Naive thymus-derived CD8-positive, alpha-beta T cell (primary cell): ENCODE data around the gene ACSL3. TPM values are rescaled to one million over a fixed set of nuclear protein-coding genes. Genes with fewer than 3 reads are reported as not detected.

Experiments used
- ATAC-seq, 2 donors: fragments of 150-1000 bp; cut with Tn5 transposase in 1 of 2; sonication (Bioruptor Pico), chemical (Tn5 transposase) in 1 of 2; 1 replicate in 1 of 2; 2 replicates in 1 of 2; pipeline ENCODE4 v1.10.0; 2021; ENCODE audit warnings: mild to moderate bottlenecking in 2 of 2, moderate library complexity in 2 of 2
- POLR2A ChIA-PET: fragments of 350-600 bp; sonication (Branson Sonifier 250); formaldehyde crosslinking; loops from one replicate; lab custom pipeline; 2021; ENCODE audit warnings: antibody characterized with exemption; lab: Charles Lee
- DNase-seq, 10 donors: peaks; one replicate each; pipeline versions ENCODE4 v3.0.0 to v3.0.0-alpha.2; 2020 to 2022
- H3K27ac Mint-ChIP-seq, 10 donors: one replicate each; pipeline ENCODE4 v1.8.0; 2020 to 2022; ENCODE audit warnings: mild to moderate bottlenecking in 10 of 10, mixed read lengths in 10 of 10, moderate library complexity in 4 of 10, inconsistent platforms in 1 of 10
- H3K27me3 Mint-ChIP-seq, 5 donors: one replicate each; pipeline ENCODE4 v1.8.0; 2021 to 2022; ENCODE audit warnings: mixed read lengths in 5 of 5
- H3K36me3 Mint-ChIP-seq, 3 donors: one replicate each; pipeline ENCODE4 v1.8.0; 2020 to 2022; ENCODE audit warnings: mixed read lengths in 3 of 3, mild to moderate bottlenecking in 2 of 3, inconsistent platforms in 1 of 3
- H3K4me1 Mint-ChIP-seq, 4 donors: one replicate each; pipeline ENCODE4 v1.8.0; 2021 to 2022; ENCODE audit warnings: mixed read lengths in 4 of 4
- H3K4me3 Mint-ChIP-seq, 10 donors: one replicate each; pipeline ENCODE4 v1.8.0; 2020 to 2022; ENCODE audit warnings: mild to moderate bottlenecking in 10 of 10, mixed read lengths in 10 of 10, moderate library complexity in 6 of 10, inconsistent platforms in 1 of 10
- H3K9me3 Mint-ChIP-seq, 9 donors: one replicate each; pipeline ENCODE4 v1.8.0; 2020 to 2022; ENCODE audit warnings: mixed read lengths in 9 of 9, mild to moderate bottlenecking in 3 of 9, inconsistent platforms in 1 of 9, moderate library complexity in 1 of 9
- polyA plus RNA-seq, 3 donors: library from polyadenylated mRNA; unstranded; fragments of 300-500 nt; fragmentation: Illumina TruSeq; gene quantifications; one replicate each; pipeline ENCODE4 v1.2.3, GENCODE V29; 2021
- total RNA-seq, 8 experiments: library from RNA in 2 of 8; stranded (reverse) in 2 of 8; gene quantifications; one replicate each; pipeline ENCODE4 v1.2.3 and lab custom pipeline; 2021 to 2026

Gene ACSL3
- total and polyA plus RNA-seq, 5 experiments from 2014 or later: 27.8 to 43.1 (median 32.5) TPM

DNA sequence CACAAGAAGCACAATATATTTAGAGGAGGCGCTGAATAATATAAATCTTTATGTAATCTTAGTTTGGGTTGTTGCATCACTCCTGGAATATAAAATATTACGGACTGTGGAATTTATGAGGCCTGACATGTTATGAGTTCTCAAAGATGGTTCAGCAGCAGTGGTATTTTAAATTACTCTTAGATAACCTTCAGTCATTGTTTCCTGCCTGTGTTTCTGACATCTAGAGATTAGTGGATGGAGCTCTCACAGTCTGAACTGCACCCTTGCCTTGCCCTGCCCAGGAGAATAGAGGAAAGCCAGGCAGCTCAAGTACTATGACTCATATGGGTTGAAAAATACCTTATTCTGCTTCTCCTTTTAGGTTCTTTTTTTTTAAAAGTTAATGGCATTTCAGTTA is 70.0 kb downstream of the ACSL3 start:
- POLR2A ChIA-PET: no interaction called here
- no peak for ATAC-seq
- Mint-ChIP-seq H3K36me3 (peaks cover 22 to 77% (median 48%) of the 10 kb centered on the region in 3 donors), H3K27ac (peak overlapping the region in 1 of 10 donors; percentile 15), H3K9me3 (peaks cover 0 to 10% (median 3%) of the 10 kb centered on the region in 9 donors), H3K4me3 (no peak overlapping the region), H3K4me1 (no peaks in the 10 kb centered on the region), H3K27me3 (no peaks in the 10 kb centered on the region)
- DNase-seq: no peak

DNA sequence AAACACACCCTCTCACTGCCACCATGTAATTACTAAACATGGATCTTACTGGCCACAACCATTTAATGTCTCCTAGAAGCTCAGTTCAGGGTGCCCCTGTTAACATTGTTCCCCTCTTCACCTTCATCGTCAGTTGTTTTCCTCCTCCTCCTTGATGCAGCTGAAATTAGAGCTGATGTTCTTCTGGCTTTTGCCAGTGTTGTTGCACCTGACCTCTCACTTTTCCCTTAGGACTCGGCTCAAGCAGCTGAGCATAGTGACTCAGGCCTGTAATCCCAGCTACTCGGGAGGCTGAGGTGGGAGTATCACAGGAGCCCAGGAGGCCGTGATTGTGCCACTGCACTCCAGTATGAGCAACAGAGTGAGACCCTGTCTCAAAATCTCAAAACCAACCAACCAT is 70.8 kb downstream of the ACSL3 start:
- Mint-ChIP-seq H3K36me3 (peaks cover 27 to 79% (median 55%) of the 10 kb centered on the region in 3 donors), H3K27ac (no peak overlapping the region), H3K9me3 (peaks cover 0 to 16% (median 6%) of the 10 kb centered on the region in 9 donors)

GRCh38 chr2:222933458-222933857 is 72.6 kb downstream of the ACSL3 start:
- peak overlapping the region in 1 of 10 donors; percentile 49 for H3K27ac Mint-ChIP-seq
- H3K36me3 Mint-ChIP-seq: peaks cover 40 to 75% (median 69%) of the 10 kb centered on the region in 3 donors

More for the DNA sequence above, 70.8 kb downstream of the ACSL3 start:
- POLR2A ChIA-PET: no interaction called here
- DNase-seq: no peak
- no peaks in the 10 kb centered on the region for H3K4me1 Mint-ChIP-seq
- H3K4me3 Mint-ChIP-seq: no peak overlapping the region
- H3K27me3 Mint-ChIP-seq: no peaks in the 10 kb centered on the region
- no peak for ATAC-seq

GRCh38 chr2:222935688-222936298 is 75.0 kb downstream of the ACSL3 start:
- no peak overlapping the region for H3K4me3 Mint-ChIP-seq
- H3K9me3 Mint-ChIP-seq: peaks cover 5 to 46% (median 19%) of the 10 kb centered on the region in 9 donors
- peaks cover 46 to 70% (median 66%) of the 10 kb centered on the region in 3 donors for H3K36me3 Mint-ChIP-seq
- POLR2A ChIA-PET: no interaction called here
- H3K4me1 Mint-ChIP-seq: no peaks in the 10 kb centered on the region
- ATAC-seq (no peak), DNase-seq (no peak)
- H3K27ac Mint-ChIP-seq: no peak overlapping the region
- H3K27me3 Mint-ChIP-seq: no peaks in the 10 kb centered on the region

More at GRCh38 chr2:222933458-222933857, 72.6 kb downstream of the ACSL3 start:
- POLR2A ChIA-PET: no interaction called here
- Mint-ChIP-seq H3K4me3 (no peak overlapping the region), H3K9me3 (peaks cover 5 to 34% (median 17%) of the 10 kb centered on the region in 9 donors), H3K27me3 (no peaks in the 10 kb centered on the region), H3K4me1 (no peaks in the 10 kb centered on the region)
- DNase-seq (no peak), ATAC-seq (no peak)

DNA sequence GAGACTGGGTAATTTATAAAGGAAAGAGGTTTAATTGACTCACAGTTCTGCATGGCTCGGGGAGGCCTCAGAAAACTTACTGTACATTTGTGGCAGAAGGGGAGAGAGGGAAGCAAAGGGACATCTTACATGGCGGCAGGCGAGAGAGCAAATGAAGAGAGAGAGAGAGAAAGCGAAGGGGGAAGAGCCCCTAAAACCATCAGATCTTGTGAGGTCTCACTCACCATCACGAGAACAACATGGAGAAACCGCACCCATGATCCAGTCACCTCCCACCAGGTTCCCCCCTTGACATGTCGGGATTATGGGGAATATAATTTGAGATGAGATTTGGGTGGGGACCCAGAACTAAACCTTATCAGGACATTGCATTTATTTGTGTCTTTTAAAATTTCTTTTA is 75.9 kb downstream of the ACSL3 start:
- peaks cover 5 to 46% (median 19%) of the 10 kb centered on the region in 9 donors for H3K9me3 Mint-ChIP-seq
- ATAC-seq (no peak), DNase-seq (no peak)
- no peak overlapping the region for H3K27ac Mint-ChIP-seq
- no peaks in the 10 kb centered on the region for H3K27me3 Mint-ChIP-seq
- POLR2A ChIA-PET: no interaction called here
- peak overlapping the region in 1 of 10 donors; percentile 12 for H3K4me3 Mint-ChIP-seq
- H3K4me1 Mint-ChIP-seq: no peaks in the 10 kb centered on the region
- peaks cover 41 to 67% (median 63%) of the 10 kb centered on the region in 3 donors for H3K36me3 Mint-ChIP-seq

DNA sequence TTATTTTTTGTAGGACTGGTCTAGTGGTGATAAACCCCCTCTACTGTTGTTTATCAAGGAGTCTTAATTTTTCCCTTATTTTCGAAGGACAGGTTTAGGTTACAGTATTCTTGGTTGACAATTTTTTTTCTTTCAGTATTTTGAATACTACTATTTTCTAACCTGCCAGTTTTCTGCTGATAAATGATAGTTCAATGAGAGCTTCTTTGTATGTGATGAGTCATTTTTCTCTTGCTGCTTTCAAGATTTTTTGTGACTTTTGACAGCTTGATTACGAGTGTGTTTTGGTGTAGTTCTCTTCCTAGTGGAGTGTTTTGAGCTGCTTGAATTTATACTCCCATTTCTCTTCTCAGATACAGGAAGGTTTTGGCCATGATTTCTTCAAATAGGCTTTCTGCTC is 77.5 kb downstream of the ACSL3 start:
- POLR2A ChIA-PET: no interaction called here
- no peak for DNase-seq
- Mint-ChIP-seq H3K9me3 (peaks cover 5 to 46% (median 19%) of the 10 kb centered on the region in 9 donors), H3K27ac (no peak overlapping the region), H3K36me3 (peaks cover 38 to 58% (median 54%) of the 10 kb centered on the region in 3 donors), H3K4me1 (no peaks in the 10 kb centered on the region), H3K4me3 (no peak overlapping the region), H3K27me3 (no peaks in the 10 kb centered on the region)
- no peak for ATAC-seq

DNA sequence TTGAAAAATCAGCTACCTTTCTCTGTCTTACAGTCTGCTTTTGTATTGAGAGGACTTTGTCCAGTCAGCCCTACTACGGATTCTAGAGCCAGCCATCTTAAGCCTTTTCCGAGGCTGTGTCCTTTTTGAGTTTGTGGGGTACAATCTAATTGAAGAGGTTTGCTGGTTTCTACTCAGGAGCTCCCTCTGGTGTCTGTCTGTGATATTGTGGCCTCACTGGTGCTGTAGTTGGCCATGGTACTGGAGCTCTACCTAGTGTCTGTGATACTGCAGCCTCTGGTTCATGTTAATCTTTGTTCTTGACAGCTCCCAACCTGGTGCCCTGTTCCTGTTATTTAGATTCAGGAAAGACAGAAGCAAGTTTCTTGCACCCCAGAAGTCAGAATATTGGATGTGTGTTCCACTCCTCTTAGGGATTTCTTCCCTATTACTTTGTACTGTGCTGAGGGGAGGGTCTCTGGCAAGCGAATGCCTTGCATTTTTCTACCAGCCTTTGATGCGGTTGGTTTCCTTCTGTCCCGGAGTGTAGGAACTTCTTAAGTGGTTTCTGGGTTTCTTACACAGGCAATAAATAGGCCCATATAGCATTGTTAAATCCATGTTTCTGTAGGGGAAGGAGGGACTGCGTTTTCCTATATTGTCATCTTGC is 78.5 kb downstream of the ACSL3 start:
- ATAC-seq: peak; percentile 64 to 75
- H3K27me3 Mint-ChIP-seq: no peaks in the 10 kb centered on the region
- POLR2A ChIA-PET: no interaction called here
- no peaks in the 10 kb centered on the region for H3K4me1 Mint-ChIP-seq
- H3K27ac Mint-ChIP-seq: no peak overlapping the region
- H3K9me3 Mint-ChIP-seq: peaks cover 5 to 46% (median 19%) of the 10 kb centered on the region in 9 donors
- peaks cover 37 to 50% (median 46%) of the 10 kb centered on the region in 3 donors for H3K36me3 Mint-ChIP-seq
- DNase-seq: peak in 9 of 10 donors; percentile 11 to 56 (median 39)
- H3K4me3 Mint-ChIP-seq: no peak overlapping the region

DNA sequence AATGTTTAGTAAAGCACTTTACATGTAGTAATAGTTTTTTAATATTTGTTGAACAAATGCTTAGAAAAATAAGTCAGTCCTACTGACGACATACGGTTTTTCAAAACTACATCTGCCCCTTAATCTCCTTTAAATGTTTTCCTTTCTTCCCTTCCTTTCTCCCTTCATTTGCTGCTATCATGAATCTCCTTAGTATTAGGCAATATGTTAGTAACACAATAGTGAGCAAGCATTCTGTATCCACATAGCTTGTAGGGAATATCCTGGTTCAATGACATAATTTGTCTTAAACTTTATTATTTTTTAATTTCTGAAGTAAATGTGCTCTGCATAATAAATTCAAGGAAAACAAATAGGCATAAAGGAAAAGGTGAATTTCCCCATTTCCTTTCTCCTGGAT is 79.1 kb downstream of the ACSL3 start:
- POLR2A ChIA-PET: no interaction called here
- Mint-ChIP-seq H3K4me1 (no peaks in the 10 kb centered on the region), H3K4me3 (no peak overlapping the region), H3K27ac (no peak overlapping the region), H3K27me3 (no peaks in the 10 kb centered on the region), H3K36me3 (peaks cover 30 to 44% (median 39%) of the 10 kb centered on the region in 3 donors), H3K9me3 (peaks cover 5 to 41% (median 19%) of the 10 kb centered on the region in 9 donors)
- ATAC-seq (no peak), DNase-seq (no peak)

DNA sequence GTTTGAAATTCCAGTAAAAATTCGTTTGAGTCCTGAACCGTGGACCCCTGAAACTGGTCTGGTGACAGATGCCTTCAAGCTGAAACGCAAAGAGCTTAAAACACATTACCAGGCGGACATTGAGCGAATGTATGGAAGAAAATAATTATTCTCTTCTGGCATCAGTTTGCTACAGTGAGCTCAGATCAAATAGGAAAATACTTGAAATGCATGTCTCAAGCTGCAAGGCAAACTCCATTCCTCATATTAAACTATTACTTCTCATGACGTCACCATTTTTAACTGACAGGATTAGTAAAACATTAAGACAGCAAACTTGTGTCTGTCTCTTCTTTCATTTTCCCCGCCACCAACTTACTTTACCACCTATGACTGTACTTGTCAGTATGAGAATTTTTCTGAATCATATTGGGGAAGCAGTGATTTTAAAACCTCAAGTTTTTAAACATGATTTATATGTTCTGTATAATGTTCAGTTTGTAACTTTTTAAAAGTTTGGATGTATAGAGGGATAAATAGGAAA is 80.7 kb downstream of the ACSL3 start:
- H3K27me3 Mint-ChIP-seq: no peaks in the 10 kb centered on the region
- POLR2A ChIA-PET: no interaction called here
- peaks cover 20 to 31% (median 27%) of the 10 kb centered on the region in 3 donors for H3K36me3 Mint-ChIP-seq
- peaks cover 2 to 31% (median 15%) of the 10 kb centered on the region in 9 donors for H3K9me3 Mint-ChIP-seq
- peak overlapping the region in 1 of 10 donors; percentile 6 for H3K27ac Mint-ChIP-seq
- DNase-seq: no peak
- no peak for ATAC-seq
- H3K4me3 Mint-ChIP-seq: no peak overlapping the region
- H3K4me1 Mint-ChIP-seq: no peaks in the 10 kb centered on the region

- ATAC-seq: no peak
- Mint-ChIP-seq H3K4me1 (no peaks in the 10 kb centered on the region), H3K36me3 (peaks cover 11 to 21% (median 18%) of the 10 kb centered on the region in 3 donors), H3K9me3 (peaks cover 0 to 21% (median 5%) of the 10 kb centered on the region in 9 donors), H3K4me3 (no peak overlapping the region), H3K27me3 (no peaks in the 10 kb centered on the region), H3K27ac (no peak overlapping the region)
- DNase-seq: no peak
- POLR2A ChIA-PET: no interaction called here
Observed at GRCh38 chr2:222942561-222942960, 81.7 kb downstream of the ACSL3 start.

DNA sequence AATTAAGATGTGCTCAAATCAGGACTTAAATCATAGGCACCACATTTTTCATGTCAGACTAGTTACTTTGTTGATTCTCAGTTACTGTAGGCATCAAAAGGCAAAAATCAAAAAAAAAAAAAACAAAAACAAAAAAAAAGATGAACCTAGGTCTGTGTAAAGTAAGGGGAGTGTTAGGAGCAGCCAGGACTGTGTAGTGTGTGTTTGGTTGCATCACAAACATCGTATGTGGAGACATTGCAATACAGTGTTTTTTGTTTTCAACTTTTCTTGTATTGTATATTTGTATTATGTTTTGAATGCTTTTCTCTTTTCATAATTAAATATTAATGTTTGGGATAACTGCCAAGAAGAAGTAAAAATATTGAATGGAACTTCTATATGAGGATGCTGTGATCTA is 82.1 kb downstream of the ACSL3 start:
- Mint-ChIP-seq H3K27ac (no peak overlapping the region), H3K4me1 (no peaks in the 10 kb centered on the region), H3K36me3 (peaks cover 7 to 17% (median 15%) of the 10 kb centered on the region in 3 donors), H3K9me3 (peaks cover 0 to 17% (median under 1%) of the 10 kb centered on the region in 9 donors), H3K4me3 (no peak overlapping the region), H3K27me3 (no peaks in the 10 kb centered on the region)
- DNase-seq (no peak), ATAC-seq (no peak)
- POLR2A ChIA-PET: no interaction called here

GRCh38 chr2:222943820-222944219 is 83.0 kb downstream of the ACSL3 start:
- no peaks in the 10 kb centered on the region for H3K27me3 Mint-ChIP-seq
- peaks cover 6 to 15% (median 9%) of the 10 kb centered on the region in 3 donors for H3K36me3 Mint-ChIP-seq
- no peak for DNase-seq
- peaks cover 0 to 9% (median 0%) of the 10 kb centered on the region in 9 donors for H3K9me3 Mint-ChIP-seq
- no peak for ATAC-seq
- no peaks in the 10 kb centered on the region for H3K4me1 Mint-ChIP-seq
- no peak overlapping the region for H3K4me3 Mint-ChIP-seq
- H3K27ac Mint-ChIP-seq: peak overlapping the region in 1 of 10 donors; percentile 13
- POLR2A ChIA-PET: no interaction called here

GRCh38 chr2:222944552-222944951 is 83.7 kb downstream of the ACSL3 start:
- no peaks in the 10 kb centered on the region for H3K4me1 Mint-ChIP-seq
- DNase-seq (no peak), ATAC-seq (no peak)
- no peaks in the 10 kb centered on the region for H3K27me3 Mint-ChIP-seq
- peaks cover 0 to 9% (median 5%) of the 10 kb centered on the region in 3 donors for H3K36me3 Mint-ChIP-seq
- peaks cover 0 to 1% (median 0%) of the 10 kb centered on the region in 9 donors for H3K9me3 Mint-ChIP-seq
- POLR2A ChIA-PET: no interaction called here
- H3K4me3 Mint-ChIP-seq: no peak overlapping the region
- no peak overlapping the region for H3K27ac Mint-ChIP-seq
